Endodermal cell (in vitro differentiated cells): Measurements from ENCODE around the gene SGPP2. TPM values are rescaled to one million over a fixed set of nuclear protein-coding genes. Genes with fewer than 3 reads are reported as not detected.

ENCODE experiments used
- DNase-seq: peaks from one replicate; pipeline ENCODE4 v3.0.0-alpha.2; 2017
- H3K27ac ChIP-seq: 2 replicates; pipeline ENCODE4 v1.5.1; 2013; ENCODE audit warnings: mild to moderate bottlenecking, low read depth, low read length, moderate library complexity
- H3K27me3 ChIP-seq: 2 replicates; pipeline ENCODE4 v1.6.1; 2013; ENCODE audit warnings: mild to moderate bottlenecking, low read length, moderate library complexity; ENCODE audit not compliant: insufficient read depth, control insufficient read depth, poor library complexity, severe bottlenecking
- H3K36me3 ChIP-seq: 2 replicates; pipeline ENCODE4 v1.7.0; 2013; ENCODE audit warnings: mild to moderate bottlenecking, low read length, moderate library complexity; ENCODE audit not compliant: control insufficient read depth, insufficient read depth
- H3K4me1 ChIP-seq: one replicate; pipeline ENCODE4 v1.7.0; 2013; ENCODE audit warnings: low read length; ENCODE audit not compliant: control insufficient read depth, insufficient read depth
- H3K4me3 ChIP-seq: 2 replicates; pipeline ENCODE4 v1.5.1; 2013; ENCODE audit warnings: mild to moderate bottlenecking, low read length, moderate library complexity
- H3K9ac ChIP-seq: 2 replicates; pipeline ENCODE4 v1.6.1; 2013; ENCODE audit warnings: mild to moderate bottlenecking, low read length, moderate library complexity; ENCODE audit not compliant: poor library complexity, severe bottlenecking; ENCODE audit errors: extremely low read depth
- H3K9me3 ChIP-seq: 2 replicates; pipeline ENCODE4 v1.6.1; 2013; ENCODE audit warnings: mild to moderate bottlenecking, low read length, moderate library complexity; ENCODE audit not compliant: control insufficient read depth
- H3K27ac Mint-ChIP-seq: 2 replicates; pipeline ENCODE4 v1.8.0; 2020; ENCODE audit warnings: mixed read lengths
- H3K27me3 Mint-ChIP-seq: 2 replicates; pipeline ENCODE4 v1.8.0; 2021; ENCODE audit warnings: mild to moderate bottlenecking, mixed read lengths; ENCODE audit not compliant: insufficient read depth
- H3K36me3 Mint-ChIP-seq: 2 replicates; pipeline ENCODE4 v1.8.0; 2020; ENCODE audit warnings: low read depth, mixed read lengths
- H3K4me1 Mint-ChIP-seq: 2 replicates; pipeline ENCODE4 v1.8.0; 2020; ENCODE audit warnings: mixed read lengths
- H3K4me3 Mint-ChIP-seq: 2 replicates; pipeline ENCODE4 v1.8.0; 2020; ENCODE audit warnings: mild to moderate bottlenecking, moderate library complexity, mixed read lengths
- H3K9me3 Mint-ChIP-seq: 2 replicates; pipeline ENCODE4 v1.8.0; 2020; ENCODE audit warnings: mild to moderate bottlenecking, mixed read lengths
- WGBS, 2 experiments: methylation state at CpG; one replicate each; pipeline versions ENCODE4 v1.1.5 to v1.1.7; 2013; ENCODE audit warnings: missing lambda C conversion rate in 2 of 2, mixed read lengths in 1 of 2; ENCODE audit not compliant: insufficient coverage in 1 of 2, insufficient read length in 1 of 2; 5-methylcytosine and 5-hydroxymethylcytosine counted together
- total RNA-seq, 2 donors: library from RNA; stranded (reverse); fragmentation: NEBNext Ultra II Directional in 1 of 2; extraction: Animal tissue kit (Norgen Biotek cat#: 25700) in 1 of 2; gene quantifications; 2 replicates in 1 of 2; 3 replicates in 1 of 2; pipeline ENCODE4 v1.2.1, GENCODE V29; 2021
- TF ChIP-seq, protein P1 (sequence below): fragments of 200-600 bp; sonication (generic); conservative IDR thresholded peaks from 2 replicates; pipeline ENCODE4 v1.5.0; 2021; ENCODE audit warnings: antibody characterized with exemption, mild to moderate bottlenecking

The SGPP2 gene
- total RNA-seq, 2 donors from 2014 or later: not detected

DNA sequence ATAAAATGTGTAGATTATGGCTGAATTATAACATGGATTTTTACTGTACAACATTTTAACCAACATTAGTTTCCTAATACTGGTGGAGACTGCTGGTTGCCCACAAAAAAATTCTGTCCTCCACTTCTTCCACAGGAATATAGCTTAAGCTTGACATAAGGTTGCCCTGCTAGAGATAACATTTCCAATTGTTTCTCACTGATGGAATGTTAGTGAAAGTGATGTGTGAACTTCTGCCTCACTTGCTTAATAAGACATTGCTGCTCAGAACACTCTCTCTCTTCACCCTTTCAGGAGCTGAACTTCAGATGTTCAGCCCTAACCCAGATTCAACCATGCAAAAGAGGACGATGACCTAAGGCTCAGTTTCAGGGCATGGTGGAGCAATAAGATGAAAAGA lies 2.7 kb upstream of the SGPP2 start:
- TF ChIP-seq, protein P1, sequence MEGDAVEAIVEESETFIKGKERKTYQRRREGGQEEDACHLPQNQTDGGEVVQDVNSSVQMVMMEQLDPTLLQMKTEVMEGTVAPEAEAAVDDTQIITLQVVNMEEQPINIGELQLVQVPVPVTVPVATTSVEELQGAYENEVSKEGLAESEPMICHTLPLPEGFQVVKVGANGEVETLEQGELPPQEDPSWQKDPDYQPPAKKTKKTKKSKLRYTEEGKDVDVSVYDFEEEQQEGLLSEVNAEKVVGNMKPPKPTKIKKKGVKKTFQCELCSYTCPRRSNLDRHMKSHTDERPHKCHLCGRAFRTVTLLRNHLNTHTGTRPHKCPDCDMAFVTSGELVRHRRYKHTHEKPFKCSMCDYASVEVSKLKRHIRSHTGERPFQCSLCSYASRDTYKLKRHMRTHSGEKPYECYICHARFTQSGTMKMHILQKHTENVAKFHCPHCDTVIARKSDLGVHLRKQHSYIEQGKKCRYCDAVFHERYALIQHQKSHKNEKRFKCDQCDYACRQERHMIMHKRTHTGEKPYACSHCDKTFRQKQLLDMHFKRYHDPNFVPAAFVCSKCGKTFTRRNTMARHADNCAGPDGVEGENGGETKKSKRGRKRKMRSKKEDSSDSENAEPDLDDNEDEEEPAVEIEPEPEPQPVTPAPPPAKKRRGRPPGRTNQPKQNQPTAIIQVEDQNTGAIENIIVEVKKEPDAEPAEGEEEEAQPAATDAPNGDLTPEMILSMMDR: no peak
- Histone ChIP-seq H3K27me3 (peaks cover 77% of the 10 kb centered on the region), H3K9ac (no peak overlapping the region), H3K4me1 (peaks cover 19% of the 10 kb centered on the region), H3K36me3 (no peaks in the 10 kb centered on the region), H3K27ac (no peak overlapping the region), H3K9me3 (peaks cover under 1% of the 10 kb centered on the region), H3K4me3 (no peak overlapping the region)
- 75% methylated on average over 1 of the region's 1 CpG; no CpG with 5 or more reads in 1 of the 2 experiments for WGBS, 2 experiments
- H3K27me3 Mint-ChIP-seq: peaks cover 93% of the 10 kb centered on the region
- no peaks in the 10 kb centered on the region for H3K9me3 Mint-ChIP-seq
- H3K36me3 Mint-ChIP-seq: no peaks in the 10 kb centered on the region
- peaks cover 20% of the 10 kb centered on the region for H3K4me1 Mint-ChIP-seq
- no peak overlapping the region for H3K4me3 Mint-ChIP-seq
- no peak overlapping the region for H3K27ac Mint-ChIP-seq
- no peak for DNase-seq

DNA sequence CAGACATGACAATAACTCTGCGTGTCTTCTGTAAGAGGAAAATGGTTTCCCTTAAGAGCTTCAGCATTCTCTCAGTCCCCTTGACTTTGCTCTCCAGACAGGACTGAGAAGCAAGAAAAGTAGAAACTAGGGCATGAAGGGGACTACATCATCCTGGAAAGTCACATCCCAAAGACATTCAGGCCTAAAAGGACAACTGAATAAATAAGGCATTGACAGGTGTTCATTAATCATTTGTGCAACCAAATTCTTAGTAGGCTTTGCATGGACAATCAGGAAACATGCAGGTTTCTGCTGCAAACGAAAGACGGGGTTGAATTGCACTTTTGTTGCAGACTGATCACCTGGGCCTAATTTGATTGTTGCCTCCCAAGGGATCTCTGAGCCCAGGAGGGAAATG lies 1.2 kb upstream of the SGPP2 start:
- Histone ChIP-seq H3K27ac (no peak overlapping the region), H3K27me3 (peaks cover 93% of the 10 kb centered on the region), H3K9ac (no peak overlapping the region), H3K4me1 (peaks cover 21% of the 10 kb centered on the region), H3K36me3 (no peaks in the 10 kb centered on the region), H3K4me3 (no peak overlapping the region), H3K9me3 (no peaks in the 10 kb centered on the region)
- H3K27ac Mint-ChIP-seq: no peak overlapping the region
- H3K27me3 Mint-ChIP-seq: peaks cover 94% of the 10 kb centered on the region
- no peaks in the 10 kb centered on the region for H3K36me3 Mint-ChIP-seq
- DNase-seq: no peak
- 54 to 70% methylated on average over 3 of the region's 3 CpGs for WGBS, 2 experiments
- no peaks in the 10 kb centered on the region for H3K9me3 Mint-ChIP-seq
- TF ChIP-seq, protein P1: no peak
- H3K4me1 Mint-ChIP-seq: peaks cover 29% of the 10 kb centered on the region
- H3K4me3 Mint-ChIP-seq: peak overlapping the region; percentile 55

DNA sequence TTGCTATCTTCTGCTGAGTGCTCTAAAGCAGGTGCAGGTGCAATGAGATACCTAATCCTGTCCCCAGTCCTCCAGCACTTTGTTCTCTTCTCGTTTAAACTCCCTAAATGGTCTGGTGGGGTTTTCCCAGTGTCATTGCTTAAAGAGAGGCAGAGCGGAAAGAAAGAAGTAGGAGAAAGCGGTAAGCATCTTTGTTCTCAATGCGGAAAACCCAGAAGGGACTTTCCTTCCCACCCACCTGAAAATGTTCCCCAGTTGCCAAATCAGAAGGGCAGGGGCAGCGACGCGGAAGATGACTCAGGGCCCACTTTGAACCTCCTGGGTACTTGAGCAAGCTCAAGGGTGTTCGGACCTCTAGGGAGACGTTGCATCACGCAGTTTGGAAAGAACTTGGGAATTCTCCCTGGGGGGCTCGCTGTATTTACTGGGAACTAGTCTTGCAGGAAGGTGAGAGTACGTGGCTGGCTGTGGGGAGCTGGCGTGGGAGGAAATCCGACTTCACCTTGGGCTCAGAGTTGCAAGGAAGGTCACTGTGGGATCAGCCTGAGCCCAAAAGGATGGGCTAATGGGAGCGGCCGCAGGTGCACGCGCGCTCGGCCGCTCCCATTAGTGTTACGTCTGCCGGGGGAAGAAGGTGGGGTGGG lies 589 bp upstream of the SGPP2 start:
- H3K27me3 ChIP-seq: peaks cover 97% of the 10 kb centered on the region
- 7 to 22% methylated on average over 10 to 23 of the region's 23 CpGs for WGBS, 2 experiments
- TF ChIP-seq, protein P1: no peak
- DNase-seq: no peak
- no peak overlapping the region for H3K27ac ChIP-seq
- Mint-ChIP-seq H3K4me1 (peaks cover 29% of the 10 kb centered on the region), H3K36me3 (no peaks in the 10 kb centered on the region), H3K9me3 (peaks cover under 1% of the 10 kb centered on the region), H3K27me3 (peaks cover 94% of the 10 kb centered on the region), H3K27ac (no peak overlapping the region), H3K4me3 (peak overlapping the region; percentile 55)
- no peak overlapping the region for H3K4me3 ChIP-seq
- no peaks in the 10 kb centered on the region for H3K9me3 ChIP-seq
- peaks cover 21% of the 10 kb centered on the region for H3K4me1 ChIP-seq
- H3K36me3 ChIP-seq: no peaks in the 10 kb centered on the region
- H3K9ac ChIP-seq: no peak overlapping the region
